ENCODE results near the gene FAM78B.

DNA sequence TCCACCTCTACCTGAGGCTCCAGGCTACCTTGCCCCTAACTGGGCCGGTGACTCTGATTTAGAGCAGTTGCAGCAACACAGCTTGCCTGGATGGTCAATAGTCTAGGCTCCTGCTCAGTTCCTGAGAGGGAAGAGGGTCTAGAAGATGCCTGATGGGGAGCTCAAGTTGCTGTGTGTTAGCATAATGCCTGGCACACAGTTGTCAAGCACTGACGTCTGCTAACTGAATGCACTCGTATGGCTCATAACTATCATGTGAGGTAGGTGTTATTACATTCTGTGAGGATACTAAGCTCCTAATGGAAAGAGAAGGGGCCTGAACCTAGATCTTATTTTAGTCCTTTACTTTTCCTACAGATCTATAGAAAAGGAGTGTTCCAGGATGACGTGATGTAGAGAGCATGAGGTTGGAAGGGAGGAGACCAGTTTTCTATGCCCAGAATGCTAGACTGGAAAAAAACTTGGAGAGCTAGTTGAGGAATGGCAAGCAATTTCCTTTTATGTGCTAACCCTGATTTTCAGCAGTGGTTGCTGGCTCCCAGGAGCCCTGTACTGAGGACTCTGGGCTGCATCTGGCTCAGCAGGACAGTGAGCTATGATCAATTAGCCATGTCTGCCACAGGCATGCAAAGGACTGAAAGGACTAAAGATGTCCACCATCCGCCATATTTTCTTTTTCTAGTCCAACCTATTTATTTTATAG is 30.0 kb downstream of the FAM78B start:
- TF ChIP-seq CTCF (IDR thresholded peaks at IDR 0.05; ENCODE audit: low read length) (no peak), EZH2 (IDR thresholded peaks at IDR 0.05; ENCODE audit: borderline replicate concordance, low read length) (no peak)

Data from OCI-LY1 (cell line).